ENCODE data around the gene FUT8.
A peak's percentile ranks its signal among the peaks of the same experiment; 100 is the strongest.
"Not testable (repeated sequence)": the region's sequence is repeated elsewhere in the genome, so short reads cannot be mapped to it uniquely, and the experiment has no call there.

The FUT8 gene

DNA sequence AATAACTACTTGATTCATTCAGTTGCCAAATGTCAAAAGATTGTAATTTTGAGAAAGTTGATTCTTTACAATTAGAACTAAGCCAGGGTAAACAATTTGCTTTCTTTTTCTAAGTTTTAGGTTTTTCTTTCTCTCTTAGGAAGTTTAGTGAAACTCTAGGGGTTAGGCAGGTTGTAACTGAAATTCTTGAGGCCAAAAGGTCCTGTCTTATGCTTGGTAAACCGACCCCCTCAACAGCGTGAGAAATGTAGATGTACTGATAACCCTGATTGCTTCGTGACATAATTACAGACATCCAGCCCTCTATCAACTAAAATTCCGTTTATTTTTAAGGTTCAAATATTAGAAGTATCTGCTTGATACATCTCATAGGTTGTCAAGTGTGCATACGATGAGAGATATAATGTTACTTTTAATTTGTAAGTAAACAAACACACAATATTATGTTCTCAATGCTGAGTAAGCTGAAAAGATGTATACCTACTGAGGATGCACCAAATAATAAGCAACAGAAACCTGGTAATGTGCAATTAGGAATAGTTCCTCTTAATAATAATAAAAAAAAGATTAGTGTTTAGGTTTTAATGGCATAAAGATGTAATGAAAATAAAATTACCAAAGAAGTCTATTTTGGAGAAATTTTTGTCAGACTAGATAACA is 7.2 kb downstream of the FUT8 start:
- DNase-seq (ENCODE audit: low spot score): no peak

DNA sequence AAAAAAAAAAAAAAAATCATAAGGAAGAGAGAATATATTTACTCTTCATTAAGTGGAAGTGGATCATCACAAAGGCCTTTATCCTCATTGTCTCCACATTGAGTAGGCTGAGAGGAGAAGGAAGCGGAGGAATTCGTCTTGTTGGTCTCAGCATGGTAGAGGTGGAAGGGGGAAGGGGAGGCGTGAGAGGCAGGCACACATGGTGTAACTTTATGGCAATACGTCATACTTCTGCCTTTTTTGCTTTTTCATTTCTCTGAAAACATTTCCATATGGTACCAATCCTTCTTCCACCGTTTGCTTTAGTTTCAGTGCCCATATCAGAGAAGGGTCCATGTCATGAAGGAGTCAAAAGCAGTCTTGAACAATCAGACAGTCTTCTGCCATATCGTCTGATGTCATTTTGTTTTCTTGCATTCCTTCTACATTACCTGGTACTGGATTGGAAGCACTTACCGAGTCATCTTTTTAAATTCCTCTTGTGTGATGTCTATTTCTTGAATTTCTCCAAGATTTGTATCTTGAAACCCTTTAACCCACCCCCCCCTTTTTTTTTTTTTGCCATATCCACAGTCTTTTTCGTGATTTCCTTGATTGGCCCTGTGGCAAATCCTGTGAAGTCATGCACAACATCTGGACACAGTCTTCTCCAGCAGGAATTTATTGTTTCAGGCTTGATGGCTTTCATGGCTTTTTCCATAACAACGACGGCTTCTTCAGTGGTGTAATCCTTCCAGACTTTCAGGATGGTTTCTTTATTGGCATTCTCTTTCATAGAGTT is 8.9 kb downstream of the FUT8 start:
- DNase-seq (ENCODE audit: low spot score): peak; percentile 64

DNA sequence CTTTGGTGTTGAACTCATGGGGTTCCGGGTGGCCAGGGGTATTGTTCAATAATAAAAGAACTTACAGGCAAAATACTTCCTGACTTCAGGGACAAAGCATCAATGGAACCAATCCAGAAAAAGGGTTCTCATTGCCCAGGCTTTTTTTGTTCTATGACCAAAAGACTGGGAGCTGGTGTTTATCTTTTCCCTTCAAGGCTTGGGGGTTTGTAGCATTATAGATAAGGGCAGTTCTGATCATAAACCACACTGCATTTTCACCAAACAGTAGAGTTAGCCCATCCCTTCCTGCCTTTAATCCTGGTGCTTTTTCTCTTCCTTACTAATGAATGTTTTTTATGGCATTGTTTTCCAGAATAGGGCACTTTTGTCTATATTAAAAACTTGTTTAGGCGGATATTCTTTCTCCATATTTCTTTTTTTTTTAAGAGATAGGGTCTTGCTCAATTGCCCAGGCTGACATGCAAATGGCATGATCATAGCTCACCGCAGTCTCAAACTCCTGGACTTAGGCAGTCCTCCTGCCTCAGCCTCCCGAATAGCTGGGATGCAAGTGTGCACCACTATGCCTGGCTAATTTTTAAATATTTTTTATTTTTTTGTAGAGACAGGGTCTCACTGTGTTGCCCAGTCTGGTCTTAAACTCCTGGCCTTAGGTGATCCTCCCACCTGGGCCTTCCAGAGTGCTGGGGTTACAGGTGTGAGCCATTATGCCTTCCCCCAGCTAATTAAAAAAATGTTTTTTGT is 9.7 kb downstream of the FUT8 start:
- no peak for DNase-seq (ENCODE audit: low spot score)

DNA sequence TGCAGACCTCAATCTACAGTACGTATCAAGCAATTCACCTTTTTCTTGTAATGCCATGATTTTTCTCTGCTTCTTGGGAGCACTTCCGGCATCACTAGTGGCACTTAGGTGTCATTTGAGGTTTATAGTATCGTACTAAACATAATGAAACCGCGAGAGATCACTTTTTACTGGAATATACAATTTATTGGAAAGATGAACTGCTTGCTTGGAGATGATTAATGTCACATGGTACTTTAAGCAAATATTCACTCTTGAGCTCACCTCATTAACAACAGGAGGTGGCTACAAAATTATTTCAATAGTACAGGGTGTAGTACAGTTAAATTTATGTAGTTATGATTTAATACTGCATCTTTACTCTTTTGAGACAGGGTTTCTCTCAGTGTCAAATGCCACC is 11.5 kb downstream of the FUT8 start:
- DNase-seq (ENCODE audit: low spot score): no peak

DNA sequence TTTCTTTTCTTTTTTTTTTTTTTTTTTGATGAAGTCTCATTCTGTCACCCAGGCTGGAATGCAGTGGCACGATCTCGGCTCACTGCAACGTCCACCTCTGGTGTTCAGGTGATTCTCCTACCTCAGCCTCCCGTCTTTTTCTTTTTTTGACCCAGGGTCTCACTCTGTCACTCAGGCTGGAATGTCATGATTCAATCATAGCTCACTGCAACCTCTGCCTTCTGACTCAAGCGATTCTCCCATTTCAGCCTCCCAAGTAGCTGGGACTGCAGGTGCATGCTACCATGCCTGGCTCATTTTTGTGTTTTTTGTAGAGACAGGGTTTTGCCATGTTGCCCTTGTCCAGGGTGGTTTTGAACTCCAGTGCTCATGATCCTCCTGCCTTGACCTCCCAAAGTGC is 12.0 kb downstream of the FUT8 start:
- no peak for DNase-seq (ENCODE audit: low spot score)

DNA sequence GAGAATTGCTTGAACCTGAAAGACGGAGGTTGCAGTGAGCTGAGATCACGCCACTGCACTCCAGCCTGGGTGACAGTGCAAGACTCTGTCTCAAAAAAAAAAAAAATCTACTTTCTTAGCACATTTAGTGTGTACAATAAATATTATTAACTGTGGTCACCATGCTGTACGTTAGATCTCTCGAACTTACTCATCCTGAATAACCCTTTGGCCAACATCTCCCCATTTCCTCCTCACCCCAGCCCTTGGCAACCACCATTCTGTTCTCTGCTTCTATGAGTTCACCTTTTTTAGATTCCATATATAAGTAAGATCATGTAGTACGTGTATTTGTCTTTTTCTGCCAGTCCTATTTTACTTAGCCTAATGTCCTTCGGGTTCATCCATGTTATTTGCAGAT is 13.4 kb downstream of the FUT8 start:
- no peak for DNase-seq (ENCODE audit: low spot score)

DNA sequence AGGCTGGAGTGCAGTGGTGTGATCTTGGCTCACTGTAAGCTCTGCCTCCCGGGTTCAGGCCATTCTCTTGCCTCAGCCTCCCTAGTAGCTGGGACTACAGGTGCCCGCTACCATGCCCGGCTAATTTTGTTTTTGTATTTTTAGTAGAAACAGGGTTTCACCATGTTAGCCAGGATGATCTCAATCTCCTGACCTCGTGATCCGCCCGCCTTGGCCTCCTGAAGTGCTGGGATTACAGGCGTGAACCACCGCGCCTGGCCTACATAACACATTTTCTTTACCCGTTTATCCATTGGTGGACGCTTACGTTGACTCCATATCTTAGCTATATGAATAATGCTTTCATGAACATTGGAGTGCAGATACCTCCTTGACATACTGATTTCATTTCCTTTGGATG is 14.4 kb downstream of the FUT8 start:
- not testable (repeated sequence) for DNase-seq (ENCODE audit: low spot score)

DNA sequence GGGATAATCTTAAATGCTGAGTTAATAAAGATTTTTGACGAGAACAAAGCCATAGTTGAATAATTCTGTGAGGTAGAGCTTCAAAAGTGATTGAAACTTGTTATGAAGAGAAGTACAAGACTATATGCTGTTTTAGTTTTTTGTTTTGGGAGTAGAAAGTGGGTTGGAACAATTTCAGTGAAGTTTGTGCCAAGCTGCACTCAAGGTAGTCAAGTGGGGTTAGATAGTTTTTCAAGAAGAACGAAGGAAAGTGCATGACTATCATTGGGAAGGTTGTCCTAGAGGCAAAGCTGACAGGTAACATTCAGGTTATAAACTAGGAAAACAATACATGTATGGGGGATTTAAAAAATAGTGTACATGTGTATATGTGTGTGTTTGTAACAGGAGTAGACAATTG is 16.2 kb downstream of the FUT8 start:
- DNase-seq (ENCODE audit: low spot score): no peak

DNA sequence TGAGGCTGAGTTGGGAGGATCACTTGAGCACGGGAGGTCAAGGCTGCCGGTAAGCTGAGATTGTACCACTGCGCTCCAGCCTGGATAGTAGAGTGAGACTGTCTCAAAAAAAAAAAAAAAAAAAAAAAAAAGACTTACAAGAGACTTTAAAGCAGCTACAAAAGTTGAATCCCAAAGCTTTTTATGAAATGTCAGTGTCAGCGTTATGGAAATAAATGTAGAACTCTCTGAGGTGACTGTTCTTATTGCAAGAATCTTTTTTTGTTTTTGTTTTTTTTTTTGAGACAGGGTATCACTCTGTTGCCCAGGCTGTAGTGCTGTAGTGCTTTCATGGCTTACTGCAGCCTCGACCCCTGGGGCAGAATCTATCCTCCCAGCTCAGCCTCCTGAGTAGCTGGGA is 17.2 kb downstream of the FUT8 start:
- no peak for DNase-seq (ENCODE audit: low spot score)

DNA sequence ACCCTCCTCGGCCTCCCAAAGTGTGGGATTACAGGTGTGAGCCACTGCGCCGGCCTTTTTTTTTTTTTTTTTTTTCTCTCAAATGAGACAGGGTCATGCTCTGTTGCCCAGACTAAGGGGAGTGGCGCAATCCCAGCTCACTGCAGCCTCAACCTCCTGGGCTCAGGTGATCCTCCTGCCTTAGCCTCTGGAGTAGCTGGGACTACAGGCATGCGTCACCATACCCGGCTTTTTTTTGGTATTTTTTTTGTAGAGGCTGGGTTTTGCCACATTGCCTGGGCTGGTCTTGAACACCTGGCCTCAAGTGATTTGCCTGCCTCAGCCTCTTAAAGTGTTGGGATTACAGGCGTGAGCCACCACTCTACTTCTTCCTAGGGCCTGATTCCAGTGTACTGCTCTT is 18.7 kb downstream of the FUT8 start:
- DNase-seq (ENCODE audit: low spot score): no peak

DNA sequence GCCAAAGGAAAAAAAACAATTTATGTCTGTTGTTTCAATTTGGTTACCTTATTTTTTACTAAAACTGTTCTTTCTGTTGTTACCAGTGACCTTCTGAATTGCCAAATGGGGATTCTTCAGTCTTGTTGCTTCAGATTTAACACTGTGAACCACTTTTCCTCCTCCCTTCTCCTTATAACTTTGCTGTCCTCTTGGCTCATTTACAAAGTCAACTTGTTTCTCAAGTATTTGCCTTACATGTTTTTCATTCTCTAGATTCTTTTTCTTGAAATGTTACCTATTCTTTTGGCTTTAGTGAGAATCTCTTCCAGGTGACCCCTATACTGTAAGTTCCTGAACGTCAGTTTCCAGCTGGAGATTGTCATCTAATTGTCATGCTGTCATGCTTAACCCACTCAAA is 19.4 kb downstream of the FUT8 start:
- DNase-seq (ENCODE audit: low spot score): peak; percentile 9

DNA sequence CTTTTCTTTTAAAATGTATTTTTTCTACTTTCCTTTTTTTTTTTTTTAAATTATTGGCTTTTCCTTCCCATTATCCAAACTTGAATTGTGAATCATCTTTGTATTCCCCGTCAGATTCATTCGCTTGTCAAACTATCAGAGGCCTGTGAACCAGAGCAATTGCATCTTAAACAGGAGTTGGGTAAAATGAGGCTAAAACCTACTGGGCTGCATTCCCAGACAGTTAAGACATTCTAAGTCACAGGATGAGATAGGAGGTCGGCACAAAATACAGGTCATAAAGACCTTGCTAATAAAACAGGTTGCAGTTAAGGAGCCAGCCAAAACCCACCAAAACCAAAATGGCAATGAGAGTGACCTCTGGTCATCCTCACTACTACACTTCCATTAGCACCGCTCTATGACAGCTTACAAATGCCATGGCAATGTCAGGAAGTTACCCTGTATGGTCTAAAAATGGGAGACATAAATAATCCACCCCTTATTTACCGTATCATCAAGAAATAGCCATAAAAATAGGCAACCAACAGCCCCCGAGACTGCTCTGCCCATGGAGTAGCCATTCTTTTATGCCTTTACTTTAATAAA is 19.9 kb downstream of the FUT8 start:
- no peak for DNase-seq (ENCODE audit: low spot score)

DNA sequence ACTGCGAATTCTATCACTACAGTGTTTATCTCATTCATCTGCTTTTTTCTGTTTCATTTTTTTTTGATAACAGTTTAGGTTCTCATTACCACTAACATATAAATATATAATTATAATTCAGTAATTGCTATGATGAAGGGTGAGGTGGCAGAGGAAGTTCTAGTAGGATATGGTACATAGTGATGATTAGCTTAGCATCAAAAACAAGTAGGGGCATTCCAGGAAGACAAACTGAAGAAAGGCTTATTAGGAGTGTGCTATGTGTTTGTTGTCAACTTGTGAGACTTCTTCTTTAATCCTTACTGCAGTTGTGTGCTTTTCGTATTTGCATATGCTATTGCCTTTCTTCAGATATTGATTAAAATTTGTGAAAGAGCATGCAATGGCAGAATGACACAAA is 20.6 kb downstream of the FUT8 start:
- DNase-seq (ENCODE audit: low spot score): no peak

DNA sequence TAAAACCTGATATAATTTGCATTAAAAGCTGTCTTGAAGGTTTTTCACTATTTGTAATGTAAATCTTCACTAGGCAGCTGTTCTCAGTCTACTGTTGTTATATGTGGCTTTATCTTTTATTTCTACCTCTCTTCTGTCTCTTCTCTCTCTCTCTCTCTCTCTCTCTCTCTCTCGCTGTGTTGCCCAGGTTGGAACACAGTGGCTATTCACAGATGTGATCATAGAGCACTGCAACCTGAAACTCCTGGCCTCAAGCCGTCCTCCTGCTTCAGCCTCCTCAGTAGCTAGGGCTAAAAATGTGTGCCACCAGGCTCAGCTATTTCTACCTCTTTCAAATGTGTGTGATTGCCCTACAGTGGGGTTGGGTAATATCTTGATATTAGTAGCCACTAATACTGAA is 21.1 kb downstream of the FUT8 start:
- no peak for DNase-seq (ENCODE audit: low spot score)

DNA sequence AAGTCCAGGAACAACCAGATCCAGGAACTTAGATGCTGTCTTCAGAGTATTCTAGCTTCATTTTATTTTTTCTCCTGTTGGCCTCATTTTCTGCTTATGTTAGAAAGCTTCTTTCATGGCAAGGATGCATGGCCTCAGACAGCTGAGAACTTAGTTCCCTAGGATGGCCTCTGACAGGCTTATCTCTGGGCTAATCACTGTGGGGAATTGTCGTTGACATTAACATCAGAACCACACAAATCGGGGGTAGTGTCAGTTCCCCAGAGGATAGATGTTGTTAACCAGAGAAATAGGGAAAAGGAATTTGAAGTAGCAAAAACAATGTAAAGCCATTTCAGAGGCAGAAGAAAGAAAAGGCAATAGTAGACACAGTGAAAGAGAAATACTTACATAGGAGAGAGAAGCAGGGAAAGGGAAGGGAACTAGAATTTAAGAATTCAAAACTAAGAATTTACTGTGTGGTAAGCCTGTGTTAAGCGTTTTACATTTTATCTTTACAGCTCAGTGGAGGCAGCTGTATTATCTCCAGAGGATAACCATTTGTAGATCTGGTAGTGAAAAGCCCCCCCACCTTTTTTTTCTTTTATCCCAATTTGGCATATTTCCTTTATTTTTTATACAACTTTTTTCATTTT is 21.8 kb downstream of the FUT8 start:
- no peak for DNase-seq (ENCODE audit: low spot score)

DNA sequence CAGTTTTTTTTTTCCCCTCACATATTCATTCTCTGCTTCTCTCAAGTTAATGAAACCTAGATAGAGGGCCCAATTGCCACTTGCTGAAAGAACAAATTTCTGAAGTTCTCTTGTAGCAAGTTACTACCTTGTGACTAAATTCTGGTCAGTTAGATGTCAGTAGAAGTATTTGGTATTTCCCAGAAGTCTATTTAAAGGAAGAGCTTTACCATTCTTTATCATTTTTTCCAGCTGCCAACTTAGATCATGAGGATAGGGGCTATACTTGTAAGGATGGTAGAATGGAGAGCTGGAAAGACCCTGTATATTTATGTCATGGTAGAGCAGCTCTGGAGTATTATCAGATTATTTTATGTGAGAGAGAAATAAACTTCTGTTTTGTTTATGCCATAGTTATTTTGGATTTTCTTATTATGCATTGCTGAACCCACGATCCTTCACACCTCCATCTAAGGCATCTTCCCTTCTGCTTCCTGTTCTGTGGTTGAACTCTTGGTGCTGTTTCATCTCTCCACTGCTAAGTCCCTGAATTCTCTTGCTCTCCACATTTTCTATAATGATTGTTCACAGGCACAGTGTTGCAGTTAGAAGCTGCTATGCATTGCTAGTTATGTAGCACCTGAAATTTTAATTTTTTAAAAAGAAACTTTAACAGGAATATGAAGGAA is 25.9 kb downstream of the FUT8 start:
- DNase-seq (ENCODE audit: low spot score): no peak

DNA sequence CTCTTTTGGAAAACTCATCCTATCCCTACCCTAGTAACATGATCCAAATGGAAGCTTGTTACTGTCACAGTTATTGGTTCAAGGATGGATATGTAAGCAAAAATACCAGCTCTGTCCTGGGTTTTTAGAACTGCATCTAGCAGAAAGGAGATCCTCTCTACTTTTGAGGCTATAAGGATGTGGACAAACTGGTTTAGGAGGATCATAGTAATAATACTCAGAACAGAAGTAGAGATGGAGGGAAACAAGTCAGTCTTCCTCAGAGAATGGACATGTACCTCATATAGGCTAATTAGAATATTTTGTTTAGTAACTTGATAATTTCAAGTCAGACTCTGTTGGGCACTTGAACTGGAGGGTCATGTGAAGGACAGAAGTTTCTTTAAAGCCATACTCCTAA is 26.6 kb downstream of the FUT8 start:
- no peak for DNase-seq (ENCODE audit: low spot score)

DNA sequence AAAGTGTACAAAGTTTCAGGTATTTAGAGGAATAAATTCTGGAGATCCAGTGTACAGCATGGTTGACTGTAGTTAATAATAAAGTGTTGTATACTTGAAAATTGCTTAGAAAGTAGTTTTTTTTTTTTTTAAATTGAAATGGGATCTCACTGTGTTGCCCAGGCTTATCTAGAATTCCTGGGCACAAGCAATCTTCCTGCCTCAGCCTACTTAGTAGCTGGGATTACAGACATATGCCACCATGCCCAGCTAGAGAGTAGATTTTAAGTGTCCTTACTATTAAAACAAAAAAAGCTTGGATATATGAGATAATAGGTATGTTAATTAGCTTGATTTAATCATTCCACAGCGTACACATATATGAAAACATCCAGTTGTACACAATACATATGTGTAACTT is 27.7 kb downstream of the FUT8 start:
- DNase-seq (ENCODE audit: low spot score): no peak

DNA sequence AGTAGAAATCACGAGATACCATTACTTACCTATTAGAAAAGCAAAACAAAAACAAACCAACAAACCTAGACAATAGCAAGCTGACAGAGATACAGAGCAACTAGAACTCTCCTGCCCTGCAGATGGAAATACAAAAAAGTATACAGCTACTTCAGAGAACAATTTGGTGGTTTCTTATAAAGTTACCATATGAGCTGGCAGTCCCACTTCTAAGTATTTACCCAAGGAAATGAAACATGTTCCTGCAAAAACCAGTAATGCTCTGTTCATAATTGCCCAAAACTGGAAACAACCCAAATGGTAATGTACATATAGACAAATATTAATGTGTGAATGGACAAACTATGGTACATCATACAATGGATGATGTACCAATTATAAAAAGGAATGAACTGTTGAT is 31.7 kb downstream of the FUT8 start:
- DNase-seq (ENCODE audit: low spot score): no peak

DNA sequence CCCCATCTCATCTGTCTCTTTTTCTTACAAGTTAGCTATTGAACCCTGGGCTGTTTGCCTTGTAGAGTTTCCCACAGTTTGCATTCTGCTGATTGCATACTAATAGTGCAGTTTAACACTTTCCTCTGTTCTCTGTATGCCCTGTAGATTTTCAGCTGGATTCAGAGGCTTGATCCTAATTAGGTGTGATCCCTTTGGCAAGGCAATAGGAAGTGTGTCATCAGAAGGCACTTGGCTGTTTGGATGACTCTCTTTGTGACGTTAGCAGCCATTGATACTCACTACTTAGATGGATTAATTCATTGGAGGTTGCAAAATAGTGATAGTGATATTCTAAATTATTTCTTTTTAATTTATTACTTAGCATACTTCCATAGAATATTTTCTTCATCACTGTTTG is 33.6 kb downstream of the FUT8 start:
- DNase-seq (ENCODE audit: low spot score): peak; percentile 41

DNA sequence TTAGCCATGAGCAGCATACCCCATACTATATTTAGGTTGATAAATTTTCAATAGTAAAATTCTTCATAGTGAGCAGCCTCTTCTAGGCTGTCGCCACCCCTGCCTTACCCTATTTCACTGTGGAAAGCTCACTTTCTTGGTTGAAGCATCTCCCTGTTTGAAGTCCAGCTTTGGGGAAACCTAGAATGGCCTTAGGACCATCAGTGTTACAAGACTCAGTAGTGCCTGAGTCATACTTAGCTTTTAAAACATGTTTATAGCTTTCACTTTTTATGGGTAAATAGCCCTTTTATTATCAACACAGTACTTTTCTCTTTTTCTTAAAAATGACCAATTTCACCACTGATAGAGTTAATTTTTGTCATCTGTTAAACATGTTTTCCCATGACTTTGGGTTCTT is 37.1 kb downstream of the FUT8 start:
- no peak for DNase-seq (ENCODE audit: low spot score)

All from AG08395 (cell line).